CMK (cell line): Measurements from ENCODE around the gene ITGAX.
"Not testable (repeated sequence)": the region's sequence is repeated elsewhere in the genome, so short reads cannot be mapped to it uniquely, and the experiment has no call there.

Experiments used
- DNase-seq: peaks from one replicate; pipeline ENCODE4 v3.0.0-alpha.2; 2010; ENCODE audit warnings: low read depth

Gene ITGAX

DNA sequence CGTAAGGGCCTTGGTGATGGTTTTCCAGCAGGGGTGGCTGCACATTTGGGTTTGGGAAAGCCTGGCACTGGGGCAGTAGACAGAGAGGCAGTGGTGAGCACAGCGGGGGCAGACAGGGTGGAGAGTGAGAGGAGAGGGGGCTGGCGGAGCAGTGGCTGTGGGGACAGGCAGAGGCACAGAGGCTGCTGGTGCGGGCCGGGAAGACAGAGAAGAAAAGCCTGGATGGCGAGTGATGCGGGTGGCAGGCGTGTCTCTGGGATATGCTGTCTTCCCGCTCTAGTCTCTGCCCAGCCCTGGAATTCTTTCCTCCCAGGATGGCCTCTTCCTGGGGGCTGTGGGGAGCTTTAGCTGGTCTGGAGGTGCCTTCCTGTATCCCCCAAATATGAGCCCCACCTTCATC is 55.1 kb downstream of the ITGAX start:
- no peak for DNase-seq

DNA sequence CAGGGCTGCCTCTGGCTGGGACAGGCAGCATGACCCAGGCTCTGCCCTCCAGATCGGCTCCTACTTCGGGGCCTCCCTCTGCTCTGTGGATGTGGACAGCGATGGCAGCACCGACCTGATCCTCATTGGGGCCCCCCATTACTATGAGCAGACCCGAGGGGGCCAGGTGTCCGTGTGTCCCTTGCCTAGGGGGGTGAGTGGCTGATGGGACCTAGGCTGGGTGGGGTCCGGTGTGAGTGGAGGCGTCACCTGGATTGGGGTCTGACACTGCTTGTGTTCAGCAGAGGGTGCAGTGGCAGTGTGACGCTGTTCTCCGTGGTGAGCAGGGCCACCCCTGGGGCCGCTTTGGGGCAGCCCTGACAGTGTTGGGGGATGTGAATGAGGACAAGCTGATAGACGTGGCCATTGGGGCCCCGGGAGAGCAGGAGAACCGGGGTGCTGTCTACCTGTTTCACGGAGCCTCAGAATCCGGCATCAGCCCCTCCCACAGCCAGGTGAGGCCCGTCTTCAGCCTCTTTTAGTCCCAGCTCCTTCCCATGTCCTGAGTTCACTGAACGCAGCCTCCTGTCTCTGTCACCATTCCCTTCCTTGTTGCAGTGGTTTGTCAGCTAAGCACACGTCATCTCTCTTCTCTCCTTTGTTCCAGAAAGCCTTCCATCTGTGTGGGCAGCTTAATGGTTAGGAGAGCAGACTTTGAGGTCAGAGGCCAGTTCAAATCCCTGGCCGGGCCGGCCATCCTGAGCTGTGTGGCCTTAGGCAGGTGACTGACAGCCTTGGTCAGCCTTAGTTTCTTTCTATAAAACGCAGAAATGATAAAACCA is 56.3 kb downstream of the ITGAX start:
- no peak for DNase-seq

DNA sequence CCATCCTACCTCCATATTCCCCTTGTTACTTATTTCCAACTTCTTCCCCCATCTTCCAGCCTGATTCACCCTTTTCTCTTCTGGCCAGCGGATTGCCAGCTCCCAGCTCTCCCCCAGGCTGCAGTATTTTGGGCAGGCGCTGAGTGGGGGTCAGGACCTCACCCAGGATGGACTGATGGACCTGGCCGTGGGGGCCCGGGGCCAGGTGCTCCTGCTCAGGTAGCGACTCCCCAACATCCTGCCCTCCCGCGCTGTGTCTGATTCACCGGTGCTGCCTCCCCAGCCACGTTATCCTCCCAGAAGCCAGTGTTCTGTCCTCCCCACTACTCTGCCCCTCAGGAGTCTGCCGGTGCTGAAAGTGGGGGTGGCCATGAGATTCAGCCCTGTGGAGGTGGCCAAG is 57.8 kb downstream of the ITGAX start:
- DNase-seq, result no peak

DNA sequence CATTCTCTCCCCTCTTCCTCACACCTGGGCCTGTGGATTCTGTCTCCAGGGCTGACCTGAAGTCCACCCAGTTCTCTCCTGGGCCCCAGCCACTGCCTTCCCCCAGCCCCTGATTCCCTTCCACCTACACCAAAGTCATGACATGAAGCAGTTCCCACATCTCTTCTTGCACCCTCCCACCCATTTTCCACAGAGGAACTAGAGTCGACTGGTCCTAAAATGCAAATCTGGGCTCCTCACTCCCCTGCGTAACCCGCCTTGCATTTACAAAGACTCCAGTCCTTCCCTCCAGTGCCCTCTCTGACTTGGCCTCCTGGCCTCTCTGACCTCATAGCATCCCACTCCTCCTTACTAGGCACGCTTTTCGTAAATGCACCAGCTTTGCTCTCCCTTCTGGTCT is 58.4 kb downstream of the ITGAX start:
- no peak for DNase-seq

DNA sequence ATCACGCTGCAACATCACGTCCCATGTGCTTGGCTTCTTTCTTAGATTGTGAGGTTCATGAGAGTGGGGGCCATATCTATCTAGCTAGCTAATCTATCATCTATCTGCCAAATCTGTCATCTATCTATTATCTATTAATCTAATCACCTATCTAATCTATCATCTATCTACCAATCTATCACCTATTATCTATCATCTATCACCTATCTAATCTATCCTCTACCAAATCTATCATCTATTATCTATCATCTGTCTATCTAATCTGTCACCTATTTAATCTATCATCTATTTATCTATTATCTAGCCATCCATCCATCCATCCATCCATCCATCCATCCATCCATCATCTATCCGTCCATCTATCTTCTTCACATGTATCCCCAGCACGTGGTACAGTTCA is 59.0 kb downstream of the ITGAX start:
- DNase-seq, result no peak

DNA sequence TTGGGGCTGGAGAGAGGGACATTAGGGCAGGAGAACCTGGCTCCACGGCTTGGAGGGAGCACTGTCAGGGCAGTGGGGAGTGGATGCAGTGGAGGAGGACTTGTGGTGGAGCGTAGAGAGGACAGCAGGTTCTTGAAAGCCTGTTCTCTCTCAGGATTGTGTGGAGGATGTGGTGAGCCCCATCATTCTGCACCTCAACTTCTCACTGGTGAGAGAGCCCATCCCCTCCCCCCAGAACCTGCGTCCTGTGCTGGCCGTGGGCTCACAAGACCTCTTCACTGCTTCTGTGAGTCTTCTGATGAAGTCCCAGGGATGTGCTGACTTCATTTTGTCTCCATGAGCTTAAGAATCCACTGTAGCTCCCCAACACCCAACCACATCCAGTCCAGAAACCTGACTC is 59.7 kb downstream of the ITGAX start:
- no peak for DNase-seq

DNA sequence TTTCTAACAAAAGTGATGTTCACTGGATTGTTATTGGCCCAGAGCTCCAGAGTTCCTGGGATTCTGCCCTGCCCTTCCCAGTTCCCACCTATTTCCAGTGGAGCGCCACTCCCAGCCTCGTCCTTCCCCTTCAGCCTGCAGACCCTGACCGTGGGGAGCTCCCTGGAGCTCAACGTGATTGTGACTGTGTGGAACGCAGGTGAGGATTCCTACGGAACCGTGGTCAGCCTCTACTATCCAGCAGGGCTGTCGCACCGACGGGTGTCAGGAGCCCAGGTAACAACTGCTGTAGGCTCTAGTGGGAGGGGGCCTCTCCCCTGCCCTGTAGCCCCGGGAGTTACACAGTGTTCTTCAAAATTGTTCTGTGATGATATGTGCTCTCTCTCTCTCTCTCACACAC is 61.4 kb downstream of the ITGAX start:
- DNase-seq, result no peak

DNA sequence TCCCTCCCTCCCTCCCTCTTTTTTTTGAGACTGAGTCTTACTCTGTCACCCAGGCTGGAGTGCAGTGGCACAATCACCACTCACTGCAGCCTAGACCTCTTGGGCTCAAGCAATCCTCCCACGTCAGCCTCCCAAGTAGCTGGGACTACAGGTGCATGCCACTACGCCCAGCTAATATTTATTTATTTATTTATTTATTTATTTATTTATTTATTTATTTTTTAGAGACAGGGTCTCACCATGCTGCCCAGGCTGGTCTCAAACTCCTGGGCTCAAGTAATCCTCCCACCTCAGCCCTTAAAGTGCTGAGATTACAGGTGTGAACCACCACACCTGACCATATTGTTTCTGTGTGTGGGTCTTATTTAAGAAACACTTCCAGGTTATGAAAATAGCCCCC is 62.1 kb downstream of the ITGAX start:
- not testable (repeated sequence) for DNase-seq

DNA sequence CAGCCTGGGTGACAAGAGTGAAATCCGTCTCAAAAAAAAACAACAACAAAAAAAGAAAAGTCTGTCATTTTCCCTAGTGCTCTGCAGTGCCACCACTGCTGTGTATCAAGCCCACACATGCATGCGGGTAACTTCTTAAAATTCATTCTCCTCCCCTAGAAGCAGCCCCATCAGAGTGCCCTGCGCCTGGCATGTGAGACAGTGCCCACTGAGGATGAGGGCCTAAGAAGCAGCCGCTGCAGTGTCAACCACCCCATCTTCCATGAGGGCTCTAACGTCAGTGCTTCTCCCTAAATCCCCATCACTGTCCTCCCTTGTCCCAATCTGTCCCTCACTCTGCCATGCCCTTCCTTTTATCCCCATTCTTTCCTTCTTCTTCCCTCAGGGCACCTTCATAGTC is 62.9 kb downstream of the ITGAX start:
- DNase-seq, result no peak

DNA sequence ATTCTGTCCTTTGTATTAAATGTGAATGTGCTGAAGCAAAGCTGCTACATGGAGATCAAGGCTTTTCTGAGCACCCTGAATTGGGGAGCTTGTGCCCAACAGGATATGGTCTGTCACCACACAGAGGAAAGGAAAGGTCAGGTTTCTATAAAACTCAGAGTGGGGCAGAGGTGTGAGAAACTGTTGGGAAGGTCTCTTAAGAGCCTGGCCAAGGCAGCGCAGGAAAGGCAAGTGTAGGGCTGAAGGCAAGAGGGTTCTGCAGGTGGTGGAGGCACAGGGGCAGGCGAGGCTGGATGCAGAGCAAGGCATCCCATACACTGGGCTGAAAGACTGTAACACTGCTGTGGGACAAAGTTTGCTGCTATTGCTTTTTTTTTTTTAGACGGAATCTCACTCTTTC is 65.1 kb downstream of the ITGAX start:
- no peak for DNase-seq

DNA sequence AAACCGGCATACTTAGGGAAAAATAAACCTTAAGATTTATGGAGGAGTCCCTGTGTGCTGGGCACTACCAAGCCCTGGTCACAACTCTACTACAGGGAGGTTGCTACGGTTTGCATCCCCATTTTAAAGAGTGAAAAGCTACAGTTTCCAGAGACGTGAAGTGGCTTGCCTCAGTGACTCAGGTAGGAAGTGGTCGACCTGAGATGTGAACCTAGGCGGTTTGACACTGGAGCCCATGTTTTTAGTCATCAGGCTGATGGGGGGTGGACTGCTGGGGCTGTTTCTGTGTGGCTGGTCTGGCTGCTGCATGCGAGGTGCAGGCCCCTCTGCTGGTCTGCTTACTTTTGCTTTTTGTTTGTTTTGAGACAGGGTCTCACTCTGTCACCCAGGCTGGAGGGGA is 66.6 kb downstream of the ITGAX start:
- no peak for DNase-seq

DNA sequence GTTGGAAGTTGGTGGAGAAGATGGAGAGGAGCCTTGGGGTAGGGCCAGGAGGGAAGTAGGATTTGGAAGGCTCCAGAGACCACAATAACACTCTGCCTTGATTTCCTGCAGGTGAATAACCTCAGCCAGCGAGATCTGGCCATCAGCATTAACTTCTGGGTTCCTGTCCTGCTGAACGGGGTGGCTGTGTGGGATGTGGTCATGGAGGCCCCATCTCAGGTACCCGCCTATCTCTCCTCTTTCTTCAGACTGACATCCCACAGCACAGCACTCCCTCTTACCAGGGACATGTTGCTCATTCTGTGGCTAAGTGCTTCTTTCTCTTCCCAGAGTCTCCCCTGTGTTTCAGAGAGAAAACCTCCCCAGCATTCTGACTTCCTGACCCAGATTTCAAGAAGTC is 68.3 kb downstream of the ITGAX start:
- DNase-seq, result no peak

DNA sequence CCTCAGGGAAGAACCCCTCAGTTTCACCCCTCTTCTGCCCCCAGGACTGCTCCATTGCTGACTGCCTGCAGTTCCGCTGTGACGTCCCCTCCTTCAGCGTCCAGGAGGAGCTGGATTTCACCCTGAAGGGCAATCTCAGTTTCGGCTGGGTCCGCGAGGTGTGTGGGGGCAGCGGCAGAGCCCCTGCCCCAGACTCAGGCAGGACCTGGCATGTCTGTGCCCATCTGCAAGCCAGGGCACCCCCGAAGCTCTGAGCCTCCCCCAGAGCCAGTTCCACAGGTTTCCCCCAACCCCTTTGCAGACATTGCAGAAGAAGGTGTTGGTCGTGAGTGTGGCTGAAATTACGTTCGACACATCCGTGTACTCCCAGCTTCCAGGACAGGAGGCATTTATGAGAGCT is 68.8 kb downstream of the ITGAX start:
- DNase-seq, result no peak

DNA sequence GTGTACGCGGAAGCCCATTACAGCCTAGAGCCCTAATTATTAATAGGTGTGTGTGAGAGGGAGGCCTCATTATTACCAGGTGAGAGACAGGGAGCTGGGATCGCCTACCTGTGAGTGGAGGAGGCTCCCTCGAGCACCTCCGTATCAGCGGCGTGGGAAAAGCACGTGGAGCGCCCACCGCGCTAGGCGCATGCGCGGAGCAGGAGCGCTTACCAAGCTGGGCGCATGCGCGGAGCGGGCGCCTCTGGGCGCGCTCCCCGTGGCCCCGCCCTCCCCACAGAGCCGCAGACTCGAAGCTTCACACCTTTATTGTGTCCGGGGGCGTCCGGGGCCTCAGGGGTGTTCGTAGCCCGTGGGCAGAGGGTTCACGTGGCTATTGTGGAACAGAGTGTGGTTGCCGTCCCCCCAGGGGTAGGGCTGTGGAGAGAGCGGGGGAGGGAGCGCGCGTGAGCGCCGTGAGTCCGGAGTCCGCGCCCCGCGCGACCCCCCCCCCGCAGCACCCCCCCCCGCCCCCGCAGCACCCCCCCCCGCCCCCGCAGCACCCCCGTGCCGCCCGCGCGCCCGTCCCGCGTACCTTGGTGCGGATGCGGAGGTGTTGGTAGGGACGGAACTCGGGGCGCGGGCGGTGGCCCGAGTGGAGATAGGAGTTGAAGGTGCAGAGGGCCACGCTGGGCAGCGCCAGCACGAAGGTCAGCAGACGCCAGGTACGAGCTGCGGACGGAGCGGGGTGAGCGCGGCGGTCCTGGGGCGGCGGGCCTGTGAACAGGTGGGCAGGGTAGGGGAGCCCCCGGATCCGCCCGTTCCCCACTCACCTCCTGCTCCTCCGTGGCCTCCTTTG is 72.7 kb downstream of the ITGAX start:
- DNase-seq, result no peak

DNA sequence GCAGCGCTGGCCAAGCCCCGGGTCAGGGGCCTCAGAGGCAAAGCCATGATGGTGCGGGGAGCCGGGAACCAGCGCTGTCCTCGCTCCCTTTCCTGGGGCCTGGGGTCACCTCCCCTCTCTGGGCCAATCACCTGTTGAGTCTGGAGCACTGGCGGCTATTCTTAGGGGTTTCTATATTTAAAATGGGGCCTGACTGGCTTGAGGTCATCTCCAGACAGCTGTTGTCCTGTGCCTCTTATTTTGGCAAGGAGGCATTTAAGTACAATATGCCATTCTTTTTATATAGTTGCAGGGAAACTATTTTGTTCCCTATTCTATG is 73.3 kb downstream of the ITGAX start, which contains the start of gene COX6A2:
COX6A2 (minus strand) TSS at position 82 of the 319 bp plus-strand sequence; CDS start at position 47, 35 bp downstream.
- no peak for DNase-seq

DNA sequence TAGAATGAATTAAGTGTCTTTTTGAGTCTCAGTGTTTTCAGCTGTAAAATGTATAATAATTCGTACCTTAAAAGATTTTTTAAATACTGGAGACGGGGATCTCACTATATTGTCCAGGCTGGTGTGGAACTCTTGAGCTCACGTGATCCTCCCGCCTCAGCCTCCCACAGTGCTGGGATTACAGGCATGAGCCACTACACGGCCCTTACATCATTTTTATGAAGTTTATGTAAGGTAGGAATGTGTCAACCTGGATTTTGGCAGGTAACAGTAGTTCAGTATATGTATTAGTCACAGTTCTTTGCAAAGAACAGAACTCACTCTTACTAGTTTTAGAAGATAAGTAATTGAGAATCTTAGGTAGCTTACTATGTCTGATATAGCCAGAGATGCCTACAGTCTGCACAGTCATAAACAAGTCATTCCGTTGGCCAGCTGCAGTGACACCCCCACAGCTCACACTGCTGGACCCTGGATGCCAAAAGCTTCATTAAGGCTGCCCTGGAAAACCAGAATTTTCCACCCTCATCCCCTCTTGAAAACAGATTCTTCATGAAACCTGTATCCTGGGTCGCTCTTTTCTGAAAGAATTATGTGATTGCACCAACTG is 73.8 kb downstream of the ITGAX start:
- DNase-seq, result no peak

DNA sequence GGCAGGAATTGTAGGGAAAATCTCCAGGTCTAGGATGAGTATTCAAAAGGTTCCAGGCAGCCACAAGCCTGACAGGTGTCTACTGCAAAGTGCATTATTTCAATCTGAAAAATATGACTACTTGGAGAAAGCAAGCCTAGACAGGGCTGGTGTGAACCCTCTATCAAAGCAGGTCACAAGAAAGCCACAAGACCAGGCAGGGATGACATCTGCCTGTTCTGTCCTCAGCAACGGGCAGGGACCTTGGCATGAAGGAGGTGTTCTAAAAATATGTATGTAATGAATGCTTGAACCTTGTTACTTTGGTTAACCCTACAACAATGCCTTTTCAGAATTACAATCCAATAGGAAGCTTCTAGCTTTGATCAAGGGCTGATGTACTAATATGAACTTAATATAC is 74.3 kb downstream of the ITGAX start:
- no peak for DNase-seq

DNA sequence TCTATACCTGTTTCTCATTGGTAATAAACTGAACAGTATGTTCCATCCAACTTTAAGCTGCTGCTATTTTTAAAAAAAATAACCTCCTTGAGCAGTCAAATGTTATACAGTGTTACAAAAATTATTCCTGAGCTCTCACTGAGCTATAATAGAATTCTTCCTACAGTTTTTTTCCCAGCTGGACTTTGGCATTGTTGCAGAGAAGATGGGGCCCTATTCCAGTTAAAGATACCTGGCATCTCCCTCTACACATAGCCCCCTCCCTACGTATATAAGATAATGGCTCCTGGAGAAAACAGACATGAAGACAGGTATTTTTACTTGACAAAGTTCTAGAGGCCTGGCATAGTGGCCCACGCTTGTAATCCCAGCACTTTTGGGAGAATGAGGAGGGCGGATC is 74.8 kb downstream of the ITGAX start:
- DNase-seq, result no peak

DNA sequence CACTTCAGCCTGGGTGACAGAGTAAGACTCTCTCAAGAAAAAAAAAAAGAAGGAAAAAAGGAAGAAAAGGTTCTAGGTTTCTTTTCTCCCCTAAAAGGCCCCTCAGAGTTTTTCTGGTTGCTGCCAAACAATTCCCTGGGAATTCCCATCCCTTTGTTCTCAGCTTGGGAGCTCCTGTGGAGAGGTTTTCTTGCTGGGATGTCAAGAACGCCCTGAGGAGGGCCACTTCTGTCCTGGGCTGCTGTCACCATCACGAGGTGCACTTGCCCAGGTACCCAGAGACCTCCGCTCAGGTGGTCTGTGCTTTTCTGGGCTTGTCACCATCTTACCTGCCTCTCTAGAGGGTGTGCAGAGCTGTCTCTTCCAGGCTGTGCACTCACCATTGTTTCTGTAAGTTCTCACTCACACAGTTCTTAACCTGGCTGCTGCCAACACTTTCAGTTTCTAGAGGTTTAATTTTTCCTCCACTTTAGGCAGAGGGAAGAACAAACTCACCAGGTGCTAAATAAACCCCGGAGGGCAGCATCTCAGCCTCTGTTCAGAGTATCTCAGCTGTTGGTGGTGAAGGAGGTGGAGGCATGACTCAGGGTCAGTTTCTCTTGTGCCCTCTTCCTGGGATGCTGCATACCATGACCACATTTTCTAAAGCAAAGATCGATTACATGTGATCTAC is 75.5 kb downstream of the ITGAX start:
- DNase-seq, result no peak
